GM13976 (cell line): ENCODE measurements around the gene GBP2.

Experiments used
- DNase-seq: peaks from one replicate; pipeline ENCODE4 v3.0.0; 2012; ENCODE audit warnings: low spot score
- CTCF ChIP-seq: IDR thresholded peaks from 2 replicates; pipeline ENCODE4 v1.5.1; 2012; ENCODE audit warnings: borderline replicate concordance, mild to moderate bottlenecking; ENCODE audit not compliant: insufficient read depth; ENCODE audit errors: extremely low read depth, missing control alignments, control extremely low read depth
- in situ Hi-C: fragments of 300-500 bp; cut with MboI; formaldehyde crosslinking; loops from one replicate; pipeline ENCODE4 v1.12.0; 2022; ENCODE audit warnings: low sequenced_read_pairs, mixed read lengths, inconsistent platforms; ENCODE audit not compliant: unreplicated experiment

Gene GBP2

DNA sequence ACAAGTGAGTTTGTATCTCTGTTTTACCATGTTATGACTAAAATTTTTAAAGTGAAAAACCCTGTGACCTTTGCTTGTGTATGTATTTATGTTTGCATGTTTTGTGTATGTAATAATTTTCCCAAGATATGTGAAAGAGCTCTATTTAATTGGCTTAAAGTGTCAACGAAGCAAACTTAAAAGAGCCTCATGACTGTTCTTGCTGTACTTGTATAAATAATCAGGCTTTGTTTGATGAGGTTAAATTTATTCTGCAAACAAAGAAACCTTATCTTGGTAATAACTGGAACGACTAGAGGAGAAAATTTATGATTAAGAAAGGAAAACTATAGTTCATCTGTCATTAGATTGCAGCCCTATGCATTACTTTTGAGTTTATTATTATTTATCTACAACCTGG lies 43.3 kb upstream of the GBP2 start:
- in situ Hi-C loops = no loop called here
- no peak for DNase-seq
- TF ChIP-seq CTCF = no peak

DNA sequence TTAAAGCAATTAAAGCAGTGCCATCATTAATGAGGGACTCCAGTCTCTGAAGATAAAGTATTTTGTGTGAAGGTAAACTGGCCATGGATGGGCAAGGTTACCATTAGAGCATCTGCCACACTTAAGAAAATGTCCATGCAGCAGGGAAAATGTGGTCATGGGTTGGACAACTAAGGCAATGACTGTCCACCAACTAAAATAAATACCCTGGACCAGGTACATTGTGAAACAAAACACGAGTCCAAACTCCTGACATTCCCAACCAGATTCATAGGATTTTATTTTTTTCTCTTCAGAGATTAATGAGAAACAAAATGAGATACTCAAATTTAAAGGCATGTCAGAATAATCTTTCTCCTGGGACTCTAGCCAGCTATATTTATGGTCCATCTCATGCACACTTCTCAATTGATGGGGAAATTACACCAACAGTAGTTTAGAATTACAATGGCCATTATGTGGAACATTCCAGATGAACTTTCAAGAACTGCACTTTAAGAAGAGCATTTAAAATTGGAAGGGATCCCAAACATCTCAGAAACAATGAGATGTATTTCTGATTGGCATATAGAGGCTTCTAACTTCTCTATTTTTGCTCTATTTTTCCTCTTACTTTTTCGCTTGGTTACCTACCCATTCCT lies 41.8 kb upstream of the GBP2 start:
- no peak for DNase-seq
- TF ChIP-seq CTCF = no peak
- in situ Hi-C loops = no loop called here

- no peak for TF ChIP-seq CTCF
- in situ Hi-C loops = no loop called here
- DNase-seq = no peak
Observed at GRCh38 chr1:89166705-89167104, 40.8 kb upstream of the GBP2 start.

DNA sequence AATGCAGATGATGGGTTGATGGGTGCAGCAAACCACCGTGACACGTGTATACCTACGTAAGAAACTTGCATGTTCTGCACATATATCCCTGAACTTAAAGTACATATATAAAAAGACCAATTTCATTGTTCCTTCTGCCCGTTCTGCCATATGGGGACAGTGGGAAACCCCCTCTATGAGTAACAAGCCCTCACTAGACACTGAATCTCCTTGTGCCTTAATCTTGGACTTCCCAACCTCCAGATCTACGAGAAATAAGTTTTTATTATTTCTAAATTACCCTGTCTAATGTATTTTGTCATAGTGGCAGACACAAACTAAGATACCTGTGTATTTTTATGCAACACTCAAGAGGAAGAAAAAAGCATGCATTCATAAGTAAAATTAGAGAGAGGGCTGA lies 39.9 kb upstream of the GBP2 start:
- no peak for DNase-seq
- in situ Hi-C loops = no loop called here
- no peak for TF ChIP-seq CTCF

- DNase-seq = no peak
- no peak for TF ChIP-seq CTCF
- in situ Hi-C loops = no loop called here
Observed at GRCh38 chr1:89151047-89151446, 25.1 kb upstream of the GBP2 start.

DNA sequence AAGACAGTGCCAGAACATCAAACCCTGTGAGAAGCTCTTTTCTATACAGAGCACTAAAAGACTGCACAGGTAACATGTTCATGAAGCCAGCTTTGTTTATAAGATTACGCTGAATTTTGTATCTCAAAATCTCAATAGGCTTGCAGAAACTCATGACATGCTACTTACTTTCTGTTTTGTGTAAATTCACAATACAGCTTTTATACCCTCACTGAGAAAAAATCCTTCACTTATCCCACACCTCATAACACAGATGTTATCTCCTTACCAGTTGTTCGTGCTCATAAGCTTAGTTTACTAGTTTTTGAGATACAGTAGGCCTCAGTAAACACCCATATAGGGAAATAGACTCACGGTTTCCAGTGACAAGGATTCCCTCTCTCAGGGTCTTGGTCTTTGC lies 24.1 kb upstream of the GBP2 start:
- DNase-seq = no peak
- TF ChIP-seq CTCF = no peak
- in situ Hi-C loops = no loop called here
